Left cardiac atrium (tissue), 4 donors: ENCODE results near the gene PPIG. TPM values are rescaled to one million over a fixed set of nuclear protein-coding genes. Genes with fewer than 3 reads are reported as not detected.

Experiments
- ATAC-seq, 2 donors: fragments of 200-7000 bp; cut with Tn5 transposase; one replicate each; pipeline ENCODE4 v1.9.1; 2020; ENCODE audit warnings: mild to moderate bottlenecking in 2 of 2, moderate library complexity in 2 of 2
- DNase-seq: peaks from one replicate; pipeline ENCODE4 v3.0.0-alpha.2; 2020
- intact Hi-C, 2 donors: fragments of 100-400 bp; cut with DNase I; formaldehyde crosslinking; loops; one replicate each; pipeline versions ENCODE4 v1.14.1 to v1.15.1; 2022 to 2023
- total RNA-seq, 2 donors: library from RNA; stranded (reverse); fragmentation: NEBNext Ultra II Directional; extraction: Animal tissue kit (Norgen Biotek cat#: 25700); gene quantifications; one replicate each; pipeline ENCODE4 v1.2.1, GENCODE V29; 2021
- donor health status: DM: no; HTN: yes; CAD: no.
- donor health status: DM: no; HTN: yes; CAD: no; lungs with severe emphysema.
- donor health status: DM: yes; HTN: yes; CAD: no.
- donor health status: Dilated cardiomyopathy.

Gene PPIG
- total RNA-seq, 2 donors from 2014 or later: 33.7 to 45.3 TPM

DNA sequence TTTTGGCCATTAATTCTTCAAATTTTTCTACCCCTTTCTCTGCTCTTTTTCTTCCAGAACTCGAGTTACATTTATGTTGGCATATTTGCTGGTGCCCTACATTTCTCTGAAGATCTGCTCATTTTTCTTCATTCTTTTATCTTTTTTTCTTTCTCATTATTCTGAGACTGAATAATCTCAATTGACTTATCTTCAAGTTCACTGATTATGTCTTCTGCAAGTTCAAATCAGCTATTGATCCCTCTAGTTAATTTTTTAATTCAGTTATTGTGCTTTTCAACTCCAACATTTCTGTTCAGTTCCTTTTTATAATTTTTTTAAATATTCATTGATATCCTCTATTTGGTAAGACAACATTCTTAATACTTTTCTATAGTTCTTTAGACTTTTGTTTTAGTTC is 106.8 kb downstream of the PPIG start:
- intact Hi-C loops: no loop called here
- ATAC-seq (no peak), DNase-seq (no peak)

Other genes with a start within 250 kb of the PPIG start
- 1 to 10 TPM; 1.8 to 2.9 TPM for gene LRP2, start 221.8 kb upstream of the PPIG start, total RNA-seq
- gene BBS5, start 104.9 kb upstream of the PPIG start, total RNA-seq: 1 to 10 TPM; 6.7 to 8.5 TPM
- gene KLHL41, start 74.6 kb upstream of the PPIG start, total RNA-seq: 10 to 100 TPM; 92.0 to 95.9 TPM
- 10 to 100 TPM; 45.1 to 66.4 TPM for gene FASTKD1, start 10.5 kb upstream of the PPIG start, total RNA-seq
- gene CFAP210, start 110.1 kb downstream of the PPIG start, total RNA-seq: under 1 TPM in 1 of 2 donors, not detected in 1; 0.16 TPM
- gene PHOSPHO2, start 110.1 kb downstream of the PPIG start, total RNA-seq: 1 to 10 TPM; 3.4 to 3.9 TPM
- 10 to 100 TPM; 19.5 to 22.5 TPM for gene KLHL23, start 149.5 kb downstream of the PPIG start, total RNA-seq
- gene SSB, start 214.5 kb downstream of the PPIG start, total RNA-seq: 10 to 100 TPM; 57.4 to 75.3 TPM
- gene METTL5, start 240.6 kb downstream of the PPIG start, total RNA-seq: 10 to 100 TPM; 51.5 to 55.2 TPM
- 10 to 100 TPM; 67.3 to 76.4 TPM for gene UBR3, start 243.1 kb downstream of the PPIG start, total RNA-seq